Measurements from ENCODE around the gene ZNF787. TPM values are rescaled to one million over a fixed set of nuclear protein-coding genes. Genes with fewer than 3 reads are reported as not detected.

The ZNF787 gene
- polyA plus RNA-seq, 3 donors, result 1.2 to 16.2 (median 1.8) TPM

DNA sequence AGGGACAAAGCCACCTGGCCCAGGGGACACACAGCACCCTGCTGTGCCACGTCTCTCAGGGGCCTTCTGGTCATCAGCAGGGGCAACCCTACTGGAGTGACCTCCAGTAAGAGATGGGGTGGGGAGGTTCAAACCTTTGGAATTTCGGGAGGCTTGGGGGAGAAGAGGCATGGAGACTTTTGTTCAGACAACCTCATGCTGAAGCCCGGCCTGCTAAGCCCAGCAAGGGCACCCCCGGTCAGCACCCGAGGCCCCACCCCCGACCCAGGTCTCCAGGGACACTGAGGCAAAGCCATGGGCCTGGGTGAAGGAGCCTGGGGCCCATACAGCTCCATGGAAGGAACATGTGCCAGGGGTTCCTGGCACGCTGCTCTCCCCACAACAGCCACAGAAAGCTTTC lies 23.3 kb downstream of the ZNF787 start:
- peaks cover 10 to 45% (median 34%) of the 10 kb centered on the region in 7 donors for H3K9me3 Mint-ChIP-seq
- TF ChIP-seq, protein P1, sequence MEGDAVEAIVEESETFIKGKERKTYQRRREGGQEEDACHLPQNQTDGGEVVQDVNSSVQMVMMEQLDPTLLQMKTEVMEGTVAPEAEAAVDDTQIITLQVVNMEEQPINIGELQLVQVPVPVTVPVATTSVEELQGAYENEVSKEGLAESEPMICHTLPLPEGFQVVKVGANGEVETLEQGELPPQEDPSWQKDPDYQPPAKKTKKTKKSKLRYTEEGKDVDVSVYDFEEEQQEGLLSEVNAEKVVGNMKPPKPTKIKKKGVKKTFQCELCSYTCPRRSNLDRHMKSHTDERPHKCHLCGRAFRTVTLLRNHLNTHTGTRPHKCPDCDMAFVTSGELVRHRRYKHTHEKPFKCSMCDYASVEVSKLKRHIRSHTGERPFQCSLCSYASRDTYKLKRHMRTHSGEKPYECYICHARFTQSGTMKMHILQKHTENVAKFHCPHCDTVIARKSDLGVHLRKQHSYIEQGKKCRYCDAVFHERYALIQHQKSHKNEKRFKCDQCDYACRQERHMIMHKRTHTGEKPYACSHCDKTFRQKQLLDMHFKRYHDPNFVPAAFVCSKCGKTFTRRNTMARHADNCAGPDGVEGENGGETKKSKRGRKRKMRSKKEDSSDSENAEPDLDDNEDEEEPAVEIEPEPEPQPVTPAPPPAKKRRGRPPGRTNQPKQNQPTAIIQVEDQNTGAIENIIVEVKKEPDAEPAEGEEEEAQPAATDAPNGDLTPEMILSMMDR (IDR thresholded peaks at IDR 0.05), result no peak
- H3K9ac ChIP-seq (ENCODE audit: insufficient read depth, low read length, poor library complexity, severe bottlenecking), result no peak overlapping the region
- no peaks in the 10 kb centered on the region for H3K4me1 ChIP-seq (ENCODE audit: control insufficient read depth in 1 of 2, insufficient read depth in 2 of 2, low read length in 2 of 2)
- H3K4me3 Mint-ChIP-seq, result no peak overlapping the region
- no peak overlapping the region for H3K27ac ChIP-seq (ENCODE audit: low read depth in 1 of 2, low read length in 2 of 2)
- no peak for DNase-seq
- no peak overlapping the region for H3K4me3 ChIP-seq (replicated peaks in 1 of 3; ENCODE audit: low read depth in 2 of 3, low read length in 3 of 3)
- peak overlapping the region in 1 of 7 donors; percentile 75 for H3K27ac Mint-ChIP-seq
- H3K36me3 ChIP-seq (replicated peaks in 1 of 2; ENCODE audit: control insufficient read depth in 1 of 2, insufficient read depth in 2 of 2, low read length in 2 of 2), result peaks cover 71 to 91% of the 10 kb centered on the region in 2 donors
- H3K79me2 ChIP-seq (ENCODE audit: insufficient read depth, low read length), result peaks cover 88% of the 10 kb centered on the region
- peaks cover 9 to 27% of the 10 kb centered on the region in 2 donors for H3K9me3 ChIP-seq (replicated peaks in 1 of 2; ENCODE audit: control insufficient read depth in 1 of 2, insufficient read depth in 1 of 2, low read length in 2 of 2)
- no peaks in the 10 kb centered on the region for H3K27me3 ChIP-seq (ENCODE audit: control insufficient read depth in 2 of 2, insufficient read depth in 2 of 2, low read length in 2 of 2)
- no peak overlapping the region for H2AFZ ChIP-seq (ENCODE audit: insufficient read depth, low read depth, low read length, poor library complexity, severe bottlenecking)
- no peak overlapping the region for H3K4me2 ChIP-seq (replicated peaks; ENCODE audit: extremely low read depth, low read length, poor library complexity, severe bottlenecking)
- no peaks in the 10 kb centered on the region for H3K4me1 Mint-ChIP-seq
- WGBS (ENCODE audit: insufficient coverage), result 97% methylated on average over 5 of the region's 7 CpGs
- peaks cover 0 to 2% (median 0%) of the 10 kb centered on the region in 3 donors for H3K27me3 Mint-ChIP-seq (ENCODE audit: low read depth in 3 of 3)
- peaks cover 92% of the 10 kb centered on the region for H4K20me1 ChIP-seq (ENCODE audit: insufficient read depth, low read length)
- intact Hi-C loops (cut with micrococcal nuclease), result no loop called here
- peaks cover 61 to 94% of the 10 kb centered on the region in 2 donors for H3K36me3 Mint-ChIP-seq

DNA sequence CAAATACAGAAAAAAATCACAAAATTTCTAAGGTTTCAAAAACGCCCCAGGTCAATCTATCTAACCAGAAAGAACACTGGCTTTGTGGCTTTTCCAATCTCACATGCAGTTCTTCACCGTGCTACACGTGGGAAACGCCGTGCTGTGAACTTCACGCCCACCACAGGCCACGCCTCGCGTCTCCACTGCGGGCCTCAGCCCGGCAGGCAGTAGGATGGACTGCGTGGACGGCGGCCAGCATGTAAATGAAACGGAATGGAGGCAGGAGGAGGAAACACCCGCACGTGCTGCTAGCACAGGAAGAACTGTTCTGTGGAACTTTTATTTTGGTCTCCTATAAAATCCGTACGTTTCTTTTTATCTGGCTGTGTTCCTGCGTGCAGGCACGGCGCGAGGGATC lies 23.8 kb downstream of the ZNF787 start:
- H3K9ac ChIP-seq (ENCODE audit: insufficient read depth, low read length, poor library complexity, severe bottlenecking), result no peak overlapping the region
- H3K9me3 ChIP-seq (replicated peaks in 1 of 2; ENCODE audit: control insufficient read depth in 1 of 2, insufficient read depth in 1 of 2, low read length in 2 of 2), result peaks cover 9 to 31% of the 10 kb centered on the region in 2 donors
- Mint-ChIP-seq H3K27me3 (ENCODE audit: low read depth in 3 of 3) (peaks cover 0 to 2% (median 0%) of the 10 kb centered on the region in 3 donors), H3K36me3 (peaks cover 64 to 94% of the 10 kb centered on the region in 2 donors), H3K4me1 (no peaks in the 10 kb centered on the region), H3K9me3 (peaks cover 10 to 45% (median 34%) of the 10 kb centered on the region in 7 donors), H3K4me3 (no peak overlapping the region), H3K27ac (no peak overlapping the region)
- peaks cover 88% of the 10 kb centered on the region for H3K79me2 ChIP-seq (ENCODE audit: insufficient read depth, low read length)
- H3K4me1 ChIP-seq (ENCODE audit: control insufficient read depth in 1 of 2, insufficient read depth in 2 of 2, low read length in 2 of 2), result no peaks in the 10 kb centered on the region
- no peak overlapping the region for H3K4me2 ChIP-seq (replicated peaks; ENCODE audit: extremely low read depth, low read length, poor library complexity, severe bottlenecking)
- DNase-seq, result no peak
- intact Hi-C loops (cut with micrococcal nuclease), result no loop called here
- no peak overlapping the region for H3K27ac ChIP-seq (ENCODE audit: low read depth in 1 of 2, low read length in 2 of 2)
- peaks cover 70 to 91% of the 10 kb centered on the region in 2 donors for H3K36me3 ChIP-seq (replicated peaks in 1 of 2; ENCODE audit: control insufficient read depth in 1 of 2, insufficient read depth in 2 of 2, low read length in 2 of 2)
- H2AFZ ChIP-seq (ENCODE audit: insufficient read depth, low read depth, low read length, poor library complexity, severe bottlenecking), result no peak overlapping the region
- H3K27me3 ChIP-seq (ENCODE audit: control insufficient read depth in 2 of 2, insufficient read depth in 2 of 2, low read length in 2 of 2), result no peaks in the 10 kb centered on the region
- TF ChIP-seq, protein P1 (IDR thresholded peaks at IDR 0.05), result no peak
- 94% methylated on average over 22 of the region's 23 CpGs for WGBS (ENCODE audit: insufficient coverage)
- H4K20me1 ChIP-seq (ENCODE audit: insufficient read depth, low read length), result peaks cover 92% of the 10 kb centered on the region
- no peak overlapping the region for H3K4me3 ChIP-seq (replicated peaks in 1 of 3; ENCODE audit: low read depth in 2 of 3, low read length in 3 of 3)

Data from CD14-positive monocyte (primary cell).